WTC11 (cell line): ENCODE results near the gene FAM3B.

Experiments
- CBFB ChIP-seq: sonication (generic); formaldehyde crosslinking; IDR thresholded peaks from 2 replicates; pipeline ENCODE4 v1.8.1; 2022; ENCODE audit warnings: mild to moderate bottlenecking, low read depth, missing genetic modification reagents
- FOXJ3 ChIP-seq: sonication (generic); formaldehyde crosslinking; IDR thresholded peaks from 2 replicates; pipeline ENCODE4 v1.9.0; 2021; ENCODE audit warnings: missing genetic modification reagents, mild to moderate bottlenecking, borderline replicate concordance
- FOXK1 ChIP-seq: sonication (generic); formaldehyde crosslinking; IDR thresholded peaks from 2 replicates; pipeline ENCODE4 v1.8.0; 2022; ENCODE audit warnings: mild to moderate bottlenecking, moderate library complexity, missing genetic modification reagents
- RELA ChIP-seq: sonication (generic); formaldehyde crosslinking; IDR thresholded peaks from 2 replicates; pipeline ENCODE4 v1.8.1; 2022; ENCODE audit warnings: missing genetic modification reagents, mild to moderate bottlenecking, borderline replicate concordance
- SP1 ChIP-seq: sonication (generic); formaldehyde crosslinking; conservative IDR thresholded peaks from 2 replicates; pipeline ENCODE4 v1.8.1; 2022; ENCODE audit warnings: missing genetic modification reagents
- TCF7 ChIP-seq: sonication (generic); formaldehyde crosslinking; IDR thresholded peaks from 2 replicates; pipeline ENCODE4 v1.8.0; 2022; ENCODE audit warnings: mild to moderate bottlenecking, low read depth, missing genetic modification reagents, moderate library complexity
- ZNF317 ChIP-seq: sonication (generic); formaldehyde crosslinking; IDR thresholded peaks from 2 replicates; pipeline ENCODE4 v1.8.1; 2023; ENCODE audit warnings: low read depth, mild to moderate bottlenecking, moderate library complexity, missing genetic modification reagents, borderline replicate concordance
- TF ChIP-seq, protein P1 (sequence below): sonication (generic); formaldehyde crosslinking; IDR thresholded peaks from 2 replicates; pipeline ENCODE4 v1.8.1; 2022; ENCODE audit warnings: mild to moderate bottlenecking, moderate library complexity, missing genetic modification reagents
- TF ChIP-seq, protein P2 (sequence below): sonication (generic); formaldehyde crosslinking; IDR thresholded peaks from 2 replicates; pipeline ENCODE4 v1.8.0; 2022; ENCODE audit warnings: mild to moderate bottlenecking, missing genetic modification reagents
- TF ChIP-seq, protein P3 (sequence below): sonication (generic); formaldehyde crosslinking; IDR thresholded peaks from 2 replicates; pipeline ENCODE4 v1.8.0; 2022; ENCODE audit warnings: mild to moderate bottlenecking, missing genetic modification reagents
- TF ChIP-seq, protein P4 (sequence below): fragments of 200-600 bp; IDR thresholded peaks from 2 replicates; pipeline ENCODE4 v1.8.0; 2022; ENCODE audit warnings: antibody characterized with exemption
- TF ChIP-seq, protein P5 (sequence below): sonication (generic); formaldehyde crosslinking; conservative IDR thresholded peaks from 2 replicates; pipeline ENCODE4 v1.8.1; 2022; ENCODE audit warnings: mild to moderate bottlenecking, missing genetic modification reagents

DNA sequence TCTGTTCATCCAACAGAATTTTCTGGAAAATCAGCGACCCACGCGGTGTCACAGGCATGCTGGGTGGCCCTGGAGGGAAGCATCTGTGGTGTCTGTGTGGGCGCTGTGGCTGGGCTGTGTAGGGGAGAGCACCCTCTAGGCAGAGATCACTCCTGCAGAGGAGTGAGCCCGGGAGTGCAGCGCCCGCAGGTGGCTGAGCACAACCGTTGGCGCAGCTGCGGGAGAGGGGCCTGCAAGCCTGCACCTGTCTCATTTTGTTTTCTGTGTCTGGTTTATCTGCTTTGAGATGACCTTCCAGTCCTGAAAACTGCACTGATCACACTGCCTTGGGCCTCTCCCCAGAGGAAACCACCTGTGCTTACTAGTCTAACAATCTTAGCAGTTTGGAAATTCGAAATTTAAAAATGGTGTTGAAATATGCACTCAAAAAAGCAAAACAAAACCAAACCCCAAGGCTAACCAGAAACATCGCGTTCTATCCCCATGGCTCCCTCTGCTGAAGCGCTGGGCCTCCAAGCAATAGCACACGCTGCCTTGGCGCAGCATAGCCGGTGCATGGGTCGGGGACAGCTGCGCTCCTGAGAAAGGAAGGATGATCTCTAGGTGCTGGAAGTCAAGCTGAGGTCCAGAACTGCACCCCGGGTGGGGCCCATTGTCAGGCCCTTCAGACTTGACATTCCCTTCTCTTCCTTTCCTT is 4.8 kb downstream of the FAM3B start:
- TF ChIP-seq FOXK1 (CRISPR knock-in tag) (no peak), SP1 (no peak), ZNF317 (CRISPR knock-in tag) (no peak), TCF7 (no peak), RELA (no peak), FOXJ3 (CRISPR knock-in tag) (no peak), CBFB (no peak)
- TF ChIP-seq, protein P1, sequence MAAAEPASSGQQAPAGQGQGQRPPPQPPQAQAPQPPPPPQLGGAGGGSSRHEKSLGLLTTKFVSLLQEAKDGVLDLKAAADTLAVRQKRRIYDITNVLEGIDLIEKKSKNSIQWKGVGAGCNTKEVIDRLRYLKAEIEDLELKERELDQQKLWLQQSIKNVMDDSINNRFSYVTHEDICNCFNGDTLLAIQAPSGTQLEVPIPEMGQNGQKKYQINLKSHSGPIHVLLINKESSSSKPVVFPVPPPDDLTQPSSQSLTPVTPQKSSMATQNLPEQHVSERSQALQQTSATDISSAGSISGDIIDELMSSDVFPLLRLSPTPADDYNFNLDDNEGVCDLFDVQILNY = no peak
- TF ChIP-seq, protein P2, sequence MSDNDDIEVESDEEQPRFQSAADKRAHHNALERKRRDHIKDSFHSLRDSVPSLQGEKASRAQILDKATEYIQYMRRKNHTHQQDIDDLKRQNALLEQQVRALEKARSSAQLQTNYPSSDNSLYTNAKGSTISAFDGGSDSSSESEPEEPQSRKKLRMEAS (CRISPR knock-in tag) = no peak
- TF ChIP-seq, protein P3, sequence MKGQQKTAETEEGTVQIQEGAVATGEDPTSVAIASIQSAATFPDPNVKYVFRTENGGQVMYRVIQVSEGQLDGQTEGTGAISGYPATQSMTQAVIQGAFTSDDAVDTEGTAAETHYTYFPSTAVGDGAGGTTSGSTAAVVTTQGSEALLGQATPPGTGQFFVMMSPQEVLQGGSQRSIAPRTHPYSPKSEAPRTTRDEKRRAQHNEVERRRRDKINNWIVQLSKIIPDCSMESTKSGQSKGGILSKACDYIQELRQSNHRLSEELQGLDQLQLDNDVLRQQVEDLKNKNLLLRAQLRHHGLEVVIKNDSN (CRISPR knock-in tag) = no peak
- TF ChIP-seq, protein P4, sequence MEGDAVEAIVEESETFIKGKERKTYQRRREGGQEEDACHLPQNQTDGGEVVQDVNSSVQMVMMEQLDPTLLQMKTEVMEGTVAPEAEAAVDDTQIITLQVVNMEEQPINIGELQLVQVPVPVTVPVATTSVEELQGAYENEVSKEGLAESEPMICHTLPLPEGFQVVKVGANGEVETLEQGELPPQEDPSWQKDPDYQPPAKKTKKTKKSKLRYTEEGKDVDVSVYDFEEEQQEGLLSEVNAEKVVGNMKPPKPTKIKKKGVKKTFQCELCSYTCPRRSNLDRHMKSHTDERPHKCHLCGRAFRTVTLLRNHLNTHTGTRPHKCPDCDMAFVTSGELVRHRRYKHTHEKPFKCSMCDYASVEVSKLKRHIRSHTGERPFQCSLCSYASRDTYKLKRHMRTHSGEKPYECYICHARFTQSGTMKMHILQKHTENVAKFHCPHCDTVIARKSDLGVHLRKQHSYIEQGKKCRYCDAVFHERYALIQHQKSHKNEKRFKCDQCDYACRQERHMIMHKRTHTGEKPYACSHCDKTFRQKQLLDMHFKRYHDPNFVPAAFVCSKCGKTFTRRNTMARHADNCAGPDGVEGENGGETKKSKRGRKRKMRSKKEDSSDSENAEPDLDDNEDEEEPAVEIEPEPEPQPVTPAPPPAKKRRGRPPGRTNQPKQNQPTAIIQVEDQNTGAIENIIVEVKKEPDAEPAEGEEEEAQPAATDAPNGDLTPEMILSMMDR = no peak
- TF ChIP-seq, protein P5, sequence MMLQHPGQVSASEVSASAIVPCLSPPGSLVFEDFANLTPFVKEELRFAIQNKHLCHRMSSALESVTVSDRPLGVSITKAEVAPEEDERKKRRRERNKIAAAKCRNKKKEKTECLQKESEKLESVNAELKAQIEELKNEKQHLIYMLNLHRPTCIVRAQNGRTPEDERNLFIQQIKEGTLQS (CRISPR knock-in tag) = no peak
